H1 (cell line): Measurements from ENCODE around the gene RTN4RL1. TPM values are rescaled to one million over a fixed set of nuclear protein-coding genes. Genes with fewer than 3 reads are reported as not detected.

Experiments
- CTCF ChIA-PET: fragments of 300-600 bp; sonication (Branson Sonifier 250); formaldehyde crosslinking; loops from one replicate; lab custom pipeline; 2021; ENCODE audit not compliant: partially characterized antibody; lab: Charles Lee
- POLR2A ChIA-PET: fragments of 300-600 bp; sonication (Branson Sonifier 250); formaldehyde crosslinking; loops from one replicate; lab custom pipeline; 2021; ENCODE audit warnings: inconsistent platforms; ENCODE audit not compliant: partially characterized antibody; lab: Charles Lee
- DNase-seq, 2 experiments: peaks; one replicate each; pipeline versions ENCODE4 v3.0.0 to v3.0.0-alpha.2; 2010 to 2022; ENCODE audit warnings: low spot score in 2 of 2, low read depth in 1 of 2, mixed read lengths in 1 of 2
- FAIRE-seq: peaks from 2 replicates; lab custom pipeline; 2011; peaks lifted over from hg19 to GRCh38; lab: Jason Lieb, UNC
- H2AFZ ChIP-seq: 2 replicates; pipeline ENCODE4 v1.8.1; 2012; ENCODE audit warnings: low read length, inconsistent platforms
- H2AK5ac ChIP-seq: 2 replicates; pipeline ENCODE4 v1.6.1; 2013; ENCODE audit warnings: low read depth, low read length
- H2BK120ac ChIP-seq: replicated peaks from 2 replicates; pipeline ENCODE3; 2013; ENCODE audit warnings: low read depth, low read length, inconsistent platforms
- H2BK12ac ChIP-seq: 2 replicates; pipeline ENCODE4 v1.6.1; 2013; ENCODE audit warnings: low read depth, low read length
- H2BK15ac ChIP-seq: 2 replicates; pipeline ENCODE4 v1.6.1; 2013; ENCODE audit warnings: low read length
- H2BK20ac ChIP-seq: 2 replicates; pipeline ENCODE4 v1.6.1; 2013; ENCODE audit warnings: low read length
- H2BK5ac ChIP-seq: 2 replicates; pipeline ENCODE4 v1.6.1; 2013; ENCODE audit warnings: low read depth, low read length
- H3K14ac ChIP-seq: 2 replicates; pipeline ENCODE4 v1.6.1; 2013; ENCODE audit warnings: inconsistent platforms; ENCODE audit not compliant: insufficient read length
- H3K18ac ChIP-seq: 2 replicates; pipeline ENCODE4 v1.6.1; 2013; ENCODE audit warnings: low read length; ENCODE audit errors: extremely low read depth
- H3K23ac ChIP-seq: 2 replicates; pipeline ENCODE4 v1.6.1; 2013; ENCODE audit warnings: inconsistent platforms; ENCODE audit not compliant: insufficient read length
- H3K23me2 ChIP-seq: 2 replicates; pipeline ENCODE4 v1.6.1; 2013; ENCODE audit warnings: low read depth, low read length
- H3K27ac ChIP-seq: 2 replicates; pipeline ENCODE4 v1.6.1; 2011; ENCODE audit warnings: low read depth, low read length, inconsistent platforms
- H3K27me3 ChIP-seq, 4 experiments: replicated peaks in 1 of 4; 1 replicate in 1 of 4; 2 replicates in 3 of 4; pipeline versions ENCODE4 v1.6.1 to v1.8.1; 2011 to 2013; ENCODE audit warnings: low read length in 3 of 4, mild to moderate bottlenecking in 3 of 4, inconsistent platforms in 2 of 4, mixed read lengths in 2 of 4, moderate library complexity in 1 of 4; ENCODE audit not compliant: control insufficient read depth in 3 of 4, insufficient read depth in 3 of 4; ENCODE audit errors: extremely low read depth in 1 of 4
- H3K36me3 ChIP-seq, 4 experiments: 2 replicates each; pipeline versions ENCODE4 v1.6.1 to v1.8.1; 2011 to 2013; ENCODE audit warnings: mild to moderate bottlenecking in 4 of 4, low read length in 3 of 4, moderate library complexity in 2 of 4, control low read depth in 1 of 4, inconsistent platforms in 1 of 4; ENCODE audit not compliant: insufficient read depth in 4 of 4, control insufficient read depth in 2 of 4
- H3K4ac ChIP-seq: replicated peaks from 2 replicates; pipeline ENCODE3; 2013; ENCODE audit warnings: low read length, low read depth, mixed read lengths, inconsistent platforms; ENCODE audit not compliant: insufficient read length
- H3K4me1 ChIP-seq, 4 experiments: replicated peaks in 1 of 4; 1 replicate in 1 of 4; 2 replicates in 3 of 4; pipeline versions ENCODE4 v1.6.1 to v1.8.1; 2011 to 2013; ENCODE audit warnings: low read length in 3 of 4, inconsistent platforms in 2 of 4, mixed read lengths in 1 of 4; ENCODE audit not compliant: insufficient read depth in 4 of 4, control insufficient read depth in 3 of 4
- H3K4me2 ChIP-seq, 2 experiments: 2 replicates each; pipeline versions ENCODE4 v1.6.1 to v1.8.1; 2011 to 2013; ENCODE audit warnings: low read depth in 2 of 2, low read length in 2 of 2, control low read depth in 1 of 2, inconsistent platforms in 1 of 2, mild to moderate bottlenecking in 1 of 2; ENCODE audit not compliant: insufficient read depth in 1 of 2
- H3K4me3 ChIP-seq, 4 experiments: fragments of 200-600, 300-600 bp in 1 of 4; sonication (generic), shearing (Covaris generic), sonication (Bioruptor Twin) in 1 of 4; 2 replicates each; pipeline versions ENCODE4 v1.5.1 to v1.8.1; 2011 to 2016; ENCODE audit warnings: low read length in 4 of 4, low read depth in 3 of 4, control low read depth in 2 of 4, inconsistent platforms in 2 of 4, mild to moderate bottlenecking in 2 of 4, mixed read lengths in 1 of 4, moderate library complexity in 1 of 4; ENCODE audit not compliant: insufficient read depth in 2 of 4; ENCODE audit errors: extremely low read depth in 1 of 4
- H3K56ac ChIP-seq: replicated peaks from 2 replicates; pipeline ENCODE3; 2013; ENCODE audit warnings: low read depth, mild to moderate bottlenecking, mixed read lengths, low read length, inconsistent platforms; ENCODE audit not compliant: insufficient read length
- H3K79me1 ChIP-seq: 2 replicates; pipeline ENCODE4 v1.6.1; 2013; ENCODE audit warnings: low read depth, low read length, control low read depth
- H3K79me2 ChIP-seq, 2 experiments: 2 replicates each; pipeline versions ENCODE4 v1.6.1 to v1.8.1; 2012 to 2013; ENCODE audit warnings: low read length in 2 of 2, mild to moderate bottlenecking in 2 of 2, inconsistent platforms in 1 of 2; ENCODE audit not compliant: insufficient read depth in 2 of 2, control insufficient read depth in 1 of 2
- H3K9ac ChIP-seq, 4 experiments: replicated peaks in 1 of 4; 1 replicate in 1 of 4; 2 replicates in 3 of 4; pipeline versions ENCODE4 v1.6.1 to v1.8.1; 2011 to 2013; ENCODE audit warnings: low read depth in 3 of 4, low read length in 3 of 4, control low read depth in 2 of 4, mild to moderate bottlenecking in 2 of 4, moderate library complexity in 2 of 4, inconsistent platforms in 1 of 4; ENCODE audit errors: extremely low read depth in 1 of 4
- H3K9me3 ChIP-seq, 2 experiments: 2 replicates each; pipeline versions ENCODE4 v1.6.1 to v1.8.1; 2012 to 2013; ENCODE audit warnings: mild to moderate bottlenecking in 2 of 2, moderate library complexity in 2 of 2, control low read depth in 1 of 2, inconsistent platforms in 1 of 2, low read depth in 1 of 2, low read length in 1 of 2, mixed read lengths in 1 of 2; ENCODE audit not compliant: insufficient read depth in 2 of 2
- H4K20me1 ChIP-seq, 2 experiments: replicated peaks in 1 of 2; 2 replicates each; pipeline versions ENCODE3 to v1.8.1; 2011 to 2013; ENCODE audit warnings: inconsistent platforms in 2 of 2, low read length in 2 of 2, mild to moderate bottlenecking in 1 of 2; ENCODE audit not compliant: insufficient read depth in 2 of 2, control insufficient read depth in 1 of 2
- H4K5ac ChIP-seq: 2 replicates; pipeline ENCODE4 v1.6.1; 2013; ENCODE audit warnings: low read length, low read depth, mixed read lengths, inconsistent platforms; ENCODE audit not compliant: insufficient read length
- H4K8ac ChIP-seq: 2 replicates; pipeline ENCODE4 v1.8.0; 2013; ENCODE audit warnings: mild to moderate bottlenecking, moderate library complexity, low read length, inconsistent platforms; ENCODE audit not compliant: insufficient read depth; ENCODE audit errors: extremely low read depth
- H4K91ac ChIP-seq: replicated peaks from 2 replicates; pipeline ENCODE3; 2013; ENCODE audit warnings: low read length, mixed read lengths, inconsistent platforms; ENCODE audit not compliant: insufficient read length
- CREB1 ChIP-seq: IDR thresholded peaks from 2 replicates; pipeline ENCODE4 v1.6.1; 2012; ENCODE audit warnings: inconsistent platforms
- HDAC6 ChIP-seq: IDR thresholded peaks from one replicate; pipeline ENCODE4 v1.7.1; 2012; ENCODE audit warnings: low read depth, mild to moderate bottlenecking, inconsistent platforms, low read length, moderate library complexity
- JUN ChIP-seq: IDR thresholded peaks from 2 replicates; pipeline ENCODE4 v1.6.1; 2011; ENCODE audit warnings: low read depth, mild to moderate bottlenecking, improper control_type of control experiment, low read length
- RNF2 ChIP-seq: fragments of 200-900, 300-1000 bp; sonication (generic); IDR thresholded peaks from 2 replicates; pipeline ENCODE4 v1.7.1; 2016; ENCODE audit warnings: borderline replicate concordance, low read depth, mild to moderate bottlenecking, antibody characterized with exemption, low read length; ENCODE audit not compliant: poor library complexity, severe bottlenecking; ENCODE audit errors: missing control alignments
- WGBS, 2 experiments: shearing (Covaris generic) in 1 of 2; methylation state at CpG; one replicate each; pipeline versions ENCODE4 v1.1.6 to v1.1.7; 2013 to 2015; ENCODE audit warnings: low lambda C conversion rate in 2 of 2, mixed read lengths in 2 of 2, inconsistent platforms in 1 of 2, low coverage in 1 of 2, missing lambda C conversion rate in 1 of 2; ENCODE audit not compliant: insufficient replicate concordance in 2 of 2, insufficient coverage in 1 of 2, insufficient read length in 1 of 2; ENCODE audit errors: extremely low coverage in 1 of 2, missing lambda C conversion rate in 1 of 2; 5-methylcytosine and 5-hydroxymethylcytosine counted together
- polyA plus RNA-seq, 7 experiments: library from polyadenylated mRNA; depleted of rRNA in 3 of 7; stranded (reverse) in 5 of 7; unstranded in 2 of 7; fragments of >200 nt in 5 of 7; fragments of 200-250 nt in 2 of 7; gene quantifications; 1 replicate in 5 of 7; 2 replicates in 1 of 7; 4 replicates in 1 of 7; pipeline versions ENCODE4 v1.2.1 to v1.2.3, GENCODE V29; 2011 to 2013; ENCODE audit warnings: missing spikeins in 2 of 7, mixed read lengths in 2 of 7
- total RNA-seq: library from RNA; stranded (reverse); fragmentation: NEBNext Ultra II Directional; extraction: Animal tissue kit (Norgen Biotek cat#: 25700); gene quantifications from 2 replicates; pipeline ENCODE4 v1.2.1, GENCODE V29; 2021

The RTN4RL1 gene
- total and polyA plus RNA-seq, 2 of the 8 experiments (the other 6 are each of a cell fraction or from before 2014, with no cell fraction given): 0.09 TPM; not detected in 1

DNA sequence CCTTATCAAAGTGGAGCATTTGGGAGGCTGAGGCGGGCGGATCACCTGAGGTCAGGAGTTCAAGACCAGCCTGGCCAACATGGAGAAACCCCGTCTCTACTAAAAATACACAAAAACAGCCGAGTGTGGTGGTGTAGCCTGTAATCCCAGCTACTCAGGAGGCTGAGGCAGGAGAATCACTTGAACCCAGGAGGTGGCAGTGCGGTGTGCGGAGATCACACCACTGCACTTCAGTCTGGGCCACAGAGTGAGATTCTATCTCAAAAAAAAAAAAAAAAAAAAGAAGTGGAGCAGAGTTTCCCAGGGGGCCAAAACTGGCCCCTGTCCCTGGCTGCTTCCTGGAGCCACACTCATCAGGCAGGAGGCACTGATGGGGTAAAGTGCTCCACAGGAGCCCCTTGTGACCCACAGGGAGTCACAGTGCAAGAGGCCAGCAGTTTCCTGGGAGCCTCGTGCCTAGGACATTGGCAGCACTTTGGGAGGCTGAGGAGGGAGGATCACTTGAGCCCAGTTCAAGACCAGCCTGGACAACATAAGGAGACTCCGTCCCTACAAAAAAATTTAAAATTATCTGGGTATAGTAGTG lies 44.4 kb downstream of the RTN4RL1 start:
- Histone ChIP-seq H3K27ac (no peak overlapping the region), H3K9ac (no peak overlapping the region), H3K27me3 (peaks cover 0 to 17% (median 9%) of the 10 kb centered on the region in 4 experiments; a peak in 4 of 7 replicates), H2AK5ac (no peak overlapping the region), H3K14ac (no peak overlapping the region), H3K23me2 (no peaks in the 10 kb centered on the region), H3K18ac (no peak overlapping the region), H2BK12ac (no peak overlapping the region), H2AFZ (no peak overlapping the region), H2BK5ac (no peak overlapping the region), H4K20me1 (peaks cover 2 to 3% of the 10 kb centered on the region in 2 experiments), H3K79me2 (no peaks in the 10 kb centered on the region), H4K8ac (no peak overlapping the region; the same call in 1 of the 2 replicates), H4K5ac (no peak overlapping the region), H3K56ac (no peak overlapping the region), H2BK120ac (no peak overlapping the region), H3K9me3 (no peaks in the 10 kb centered on the region), H3K79me1 (no peaks in the 10 kb centered on the region), H3K4me2 (no peak overlapping the region), H3K4me3 (no peak overlapping the region), H2BK15ac (no peak overlapping the region), H3K4ac (no peak overlapping the region), H4K91ac (no peak overlapping the region), H2BK20ac (no peak overlapping the region), H3K23ac (no peak overlapping the region), H3K36me3 (no peaks in the 10 kb centered on the region), H3K4me1 (peaks cover 0 to 8% (median 0%) of the 10 kb centered on the region in 4 experiments; a peak in 4 of 7 replicates)
- FAIRE-seq (no peak), DNase-seq (no peak)
- ChIA-PET CTCF (interaction anchor here (2.9 to 3.1 kb wide), 2 partner anchors 11 to 12 kb away, joined by 9 to 12 read pairs; no protein-coding TSS in a partner anchor), POLR2A (no interaction called here)
- TF ChIP-seq CREB1 (no peak), JUN (no peak), RNF2 (no peak), HDAC6 (no peak)
- 89% methylated on average over 8 of the region's 8 CpGs; no CpG with 5 or more reads in 1 of the 2 experiments for WGBS, 2 experiments
